ENCODE measurements around the gene DAZAP1.

DNA sequence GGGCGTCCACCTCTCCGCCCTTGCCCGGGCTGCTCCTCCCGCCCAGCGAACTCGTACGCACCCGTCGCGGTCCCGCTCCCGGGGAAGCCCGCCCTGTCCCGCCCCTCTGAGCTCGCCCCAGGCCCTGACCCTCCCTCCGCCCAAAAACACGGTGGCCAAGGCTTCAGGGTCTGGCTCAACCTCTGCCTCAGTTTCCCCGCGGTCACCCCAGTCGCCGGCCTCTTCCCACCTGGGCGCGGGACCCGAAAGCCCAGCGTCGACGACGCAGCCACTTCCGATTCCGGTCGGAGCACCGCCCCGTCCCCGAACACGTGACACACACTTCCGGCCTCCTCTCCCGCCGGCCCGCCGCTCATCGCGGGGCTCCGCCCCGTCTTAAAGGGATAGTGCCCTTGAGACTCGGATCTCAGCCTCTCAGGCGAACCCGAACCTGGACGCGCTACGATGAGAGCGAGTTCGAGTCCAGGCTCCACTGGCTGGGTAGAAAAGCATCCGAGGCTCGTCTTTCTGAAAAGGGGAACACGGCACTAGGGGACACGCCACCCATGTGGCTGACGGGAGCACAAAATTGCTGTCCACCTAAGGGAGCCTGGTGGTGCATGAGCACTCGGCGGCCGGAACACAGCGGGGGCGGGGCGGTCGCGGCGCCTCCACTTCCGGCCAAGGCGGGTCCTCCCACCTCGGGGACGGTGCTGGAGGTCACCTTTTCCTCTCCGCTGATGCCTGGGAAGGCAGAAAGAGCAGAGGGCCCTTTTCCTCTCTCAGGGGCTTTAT is 71.7 kb downstream of the DAZAP1 start, which contains the start of gene C19orf25:
- peak; percentile 71 for TF ChIP-seq POLR2A (IDR thresholded peaks at IDR 0.05)
- TF ChIP-seq, protein P1, sequence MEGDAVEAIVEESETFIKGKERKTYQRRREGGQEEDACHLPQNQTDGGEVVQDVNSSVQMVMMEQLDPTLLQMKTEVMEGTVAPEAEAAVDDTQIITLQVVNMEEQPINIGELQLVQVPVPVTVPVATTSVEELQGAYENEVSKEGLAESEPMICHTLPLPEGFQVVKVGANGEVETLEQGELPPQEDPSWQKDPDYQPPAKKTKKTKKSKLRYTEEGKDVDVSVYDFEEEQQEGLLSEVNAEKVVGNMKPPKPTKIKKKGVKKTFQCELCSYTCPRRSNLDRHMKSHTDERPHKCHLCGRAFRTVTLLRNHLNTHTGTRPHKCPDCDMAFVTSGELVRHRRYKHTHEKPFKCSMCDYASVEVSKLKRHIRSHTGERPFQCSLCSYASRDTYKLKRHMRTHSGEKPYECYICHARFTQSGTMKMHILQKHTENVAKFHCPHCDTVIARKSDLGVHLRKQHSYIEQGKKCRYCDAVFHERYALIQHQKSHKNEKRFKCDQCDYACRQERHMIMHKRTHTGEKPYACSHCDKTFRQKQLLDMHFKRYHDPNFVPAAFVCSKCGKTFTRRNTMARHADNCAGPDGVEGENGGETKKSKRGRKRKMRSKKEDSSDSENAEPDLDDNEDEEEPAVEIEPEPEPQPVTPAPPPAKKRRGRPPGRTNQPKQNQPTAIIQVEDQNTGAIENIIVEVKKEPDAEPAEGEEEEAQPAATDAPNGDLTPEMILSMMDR (IDR thresholded peaks at IDR 0.05) = no peak

Measured in ovary (tissue), 3 donors.